GM21529 (cell line): ENCODE measurements around the gene RASSF10.

ENCODE experiments used
- ATAC-seq: cut with Tn5 transposase; IDR thresholded peaks from one replicate; pipeline ENCODE4 v1.9.1; 2021; ENCODE audit not compliant: unreplicated experiment

The RASSF10 gene

DNA sequence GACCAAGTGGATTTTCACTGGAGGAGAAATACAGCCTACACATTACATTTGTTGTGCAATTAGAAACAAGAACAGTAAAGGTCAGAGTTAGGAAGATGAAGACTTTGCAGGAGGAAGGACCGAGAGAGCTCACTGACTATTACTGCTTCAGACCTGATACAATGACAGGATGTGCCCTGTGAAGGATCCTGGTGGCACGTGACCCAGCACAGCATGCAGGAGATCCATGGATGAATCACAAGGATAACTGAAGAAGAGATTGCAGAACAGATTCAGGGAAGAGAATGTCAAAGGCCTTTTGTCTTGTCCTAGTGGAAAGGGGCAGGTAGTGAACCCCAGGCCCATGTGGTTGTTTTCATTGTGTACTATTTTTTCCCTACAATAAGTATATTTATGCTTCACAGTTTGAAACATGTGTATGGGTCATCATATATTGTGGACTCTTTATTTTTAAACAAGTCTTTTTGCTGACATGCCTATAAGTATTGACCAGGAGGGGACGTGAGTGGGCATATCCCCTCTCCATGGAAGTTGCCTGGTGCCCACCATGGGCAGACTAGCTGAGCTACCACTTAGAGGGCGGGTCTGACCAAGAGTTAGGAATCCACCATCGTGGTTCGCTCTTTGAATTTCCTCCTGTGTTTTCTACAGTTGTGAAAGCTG lies 44.3 kb downstream of the RASSF10 start:
- ATAC-seq: no peak

DNA sequence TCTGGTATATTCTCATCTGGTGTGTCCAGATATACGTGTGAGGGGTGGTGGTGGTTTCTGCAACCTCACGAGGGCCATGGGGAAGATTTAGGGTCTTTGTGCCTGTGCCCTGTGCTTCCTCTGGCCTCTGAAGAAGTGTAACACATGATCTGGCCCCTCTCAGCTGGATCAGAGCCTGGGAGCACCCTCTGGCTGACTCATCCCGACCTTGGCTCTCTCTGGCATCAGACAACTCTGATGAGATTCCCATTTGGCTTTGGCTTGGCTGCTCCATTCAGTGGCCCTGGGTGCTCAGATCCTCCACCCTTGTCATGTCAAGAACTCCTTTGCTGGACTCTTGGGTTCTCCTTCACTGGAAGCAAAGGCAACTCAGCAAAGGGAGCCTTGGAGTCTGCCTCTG lies 45.2 kb downstream of the RASSF10 start:
- no peak for ATAC-seq

DNA sequence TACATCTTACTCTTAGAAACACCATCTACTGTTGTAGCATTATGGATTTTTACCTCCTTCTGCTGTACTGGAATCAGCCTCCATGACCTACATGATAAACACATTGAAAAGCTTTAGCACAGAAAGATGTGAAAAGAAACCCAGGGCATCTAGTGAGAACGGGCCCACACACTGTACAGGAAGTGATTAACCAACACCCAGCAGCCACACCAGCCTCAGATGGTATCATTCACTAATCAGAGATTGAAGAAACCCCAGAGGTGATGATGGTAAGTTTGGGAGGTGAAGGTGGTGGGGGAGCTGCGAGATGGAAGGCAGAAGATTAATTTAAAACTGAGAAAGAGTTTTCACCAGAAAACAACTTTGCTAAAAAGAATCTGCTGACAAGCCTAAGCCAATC lies 46.1 kb downstream of the RASSF10 start:
- no peak for ATAC-seq

DNA sequence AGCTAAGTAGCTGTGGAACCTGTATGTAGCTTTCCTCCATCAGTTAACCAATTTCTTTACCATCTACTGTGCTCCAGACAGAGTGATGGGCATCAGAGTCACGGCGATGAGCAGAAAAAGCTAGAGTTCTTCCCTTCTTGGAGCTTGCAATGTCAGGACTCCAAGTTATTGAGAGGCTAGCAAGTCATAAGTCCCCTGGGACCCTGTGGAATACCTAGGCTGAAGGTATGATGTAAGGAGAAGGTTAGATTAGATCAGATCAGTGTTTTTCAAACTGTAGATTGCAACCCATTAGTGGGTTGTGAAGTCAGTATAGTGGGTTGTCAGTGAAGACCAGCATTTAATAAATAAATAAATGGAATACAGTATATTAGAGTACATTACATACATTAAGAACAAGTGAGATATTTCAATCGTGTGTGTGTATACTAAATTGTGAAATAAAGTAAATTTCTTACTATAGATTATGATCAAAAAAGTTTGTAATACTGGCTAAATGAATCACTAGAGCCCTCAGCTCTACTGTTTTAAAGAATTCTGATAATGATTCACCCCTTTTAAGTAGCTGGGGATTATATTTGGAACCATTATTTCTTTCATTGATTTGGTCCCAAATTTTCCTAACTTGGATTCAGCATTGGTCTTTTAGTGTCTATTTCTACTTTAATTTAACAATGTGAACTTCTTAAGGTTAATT lies 52.3 kb downstream of the RASSF10 start:
- ATAC-seq: no peak
